KG1 (cell line): Measurements from ENCODE around the gene STUB1.

ENCODE experiments used
- DNase-seq: peaks from one replicate; lab custom pipeline; 2025; lab: John Stamatoyannopoulos, UW

The STUB1 gene

DNA sequence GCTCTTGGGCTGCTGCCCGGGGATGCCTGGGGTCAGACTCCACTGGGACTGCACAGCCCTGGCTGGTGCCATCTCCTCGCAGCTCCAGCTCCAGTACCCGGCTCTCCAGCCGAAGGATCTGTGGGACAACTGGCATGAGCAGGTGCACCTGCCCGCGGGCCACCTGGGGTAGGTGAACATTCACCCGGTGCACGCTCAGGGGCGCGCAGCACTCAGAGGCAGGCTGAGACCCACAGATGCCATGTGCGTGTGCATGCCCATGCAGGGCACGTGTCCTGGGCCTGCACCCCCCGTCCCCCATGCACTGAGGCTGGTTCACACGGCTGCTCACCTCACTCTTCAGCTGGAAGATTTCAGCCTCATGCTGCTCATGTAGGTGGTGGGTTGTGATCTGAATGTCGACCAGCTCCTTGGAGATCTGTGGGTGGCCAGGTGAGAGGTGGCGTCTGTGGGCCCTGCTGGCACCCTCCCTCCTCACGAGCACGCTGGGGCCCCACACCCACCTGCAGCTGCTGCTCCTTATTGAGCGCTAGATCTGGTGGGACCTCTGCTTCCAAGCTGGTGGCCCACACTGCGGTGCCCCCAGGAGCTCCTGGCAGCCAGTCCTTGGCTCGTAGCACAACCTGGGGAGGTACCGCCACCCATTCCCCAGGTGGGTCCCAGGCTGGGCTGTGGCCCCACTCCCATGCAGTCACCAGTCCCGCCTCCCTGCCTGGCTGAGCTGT lies 45.4 kb downstream of the STUB1 start:
- no peak for DNase-seq

GRCh38 chr16:726188-726437 lies 45.9 kb downstream of the STUB1 start:
- DNase-seq = no peak

DNA sequence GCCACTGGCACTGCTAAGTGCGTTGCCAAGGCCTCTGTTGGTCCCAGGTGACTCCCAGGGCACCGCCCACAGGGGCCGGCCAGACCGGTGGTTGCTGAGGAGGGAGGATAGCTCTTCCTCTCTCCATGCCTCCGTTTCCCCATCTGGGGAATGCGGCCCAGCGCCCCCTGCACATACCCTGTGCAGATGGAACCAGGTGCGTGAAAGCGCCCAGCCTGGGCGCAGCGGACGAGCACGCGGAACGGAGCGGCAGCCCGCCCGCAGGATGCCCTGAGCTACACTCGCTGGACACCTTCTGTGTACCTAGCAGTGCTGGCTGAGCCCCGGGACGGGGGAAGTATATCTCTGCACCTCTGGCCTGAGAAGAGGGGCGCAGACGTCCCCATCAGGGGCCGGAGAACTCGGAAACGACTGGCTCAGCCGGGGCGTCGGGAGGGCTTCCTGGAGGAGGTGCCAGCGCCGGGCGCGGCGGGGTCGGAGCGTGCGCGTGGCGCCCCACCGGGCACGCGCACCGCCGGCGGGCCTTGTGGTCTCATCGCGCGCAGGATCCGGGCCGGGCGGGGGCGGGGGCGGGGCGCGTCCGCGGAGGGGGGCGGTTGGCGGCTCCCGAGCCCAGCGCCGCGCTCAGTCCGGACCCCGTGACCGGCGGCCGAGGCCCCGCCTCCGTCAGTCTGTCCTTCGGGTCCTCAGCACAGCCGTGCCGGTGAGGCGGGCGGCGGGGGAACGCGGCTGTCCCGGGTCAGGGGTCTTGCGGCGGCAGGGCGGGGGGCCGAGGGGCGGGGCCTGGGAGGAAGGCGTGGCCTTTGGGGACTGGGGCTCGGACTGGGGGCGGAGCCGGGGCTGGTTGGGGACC lies 46.5 kb downstream of the STUB1 start, which contains the start of the genes CCDC78 and HAGHL:
Gene CCDC78, minus strand, starts transcription at position 6 of the 853 bp plus-strand sequence. CDS start 76 bp downstream, outside the sequence.
Gene HAGHL, plus strand, starts transcription at position 669 of the 853 bp plus-strand sequence. CDS start 404 bp downstream, outside the sequence.
- no peak for DNase-seq

DNA sequence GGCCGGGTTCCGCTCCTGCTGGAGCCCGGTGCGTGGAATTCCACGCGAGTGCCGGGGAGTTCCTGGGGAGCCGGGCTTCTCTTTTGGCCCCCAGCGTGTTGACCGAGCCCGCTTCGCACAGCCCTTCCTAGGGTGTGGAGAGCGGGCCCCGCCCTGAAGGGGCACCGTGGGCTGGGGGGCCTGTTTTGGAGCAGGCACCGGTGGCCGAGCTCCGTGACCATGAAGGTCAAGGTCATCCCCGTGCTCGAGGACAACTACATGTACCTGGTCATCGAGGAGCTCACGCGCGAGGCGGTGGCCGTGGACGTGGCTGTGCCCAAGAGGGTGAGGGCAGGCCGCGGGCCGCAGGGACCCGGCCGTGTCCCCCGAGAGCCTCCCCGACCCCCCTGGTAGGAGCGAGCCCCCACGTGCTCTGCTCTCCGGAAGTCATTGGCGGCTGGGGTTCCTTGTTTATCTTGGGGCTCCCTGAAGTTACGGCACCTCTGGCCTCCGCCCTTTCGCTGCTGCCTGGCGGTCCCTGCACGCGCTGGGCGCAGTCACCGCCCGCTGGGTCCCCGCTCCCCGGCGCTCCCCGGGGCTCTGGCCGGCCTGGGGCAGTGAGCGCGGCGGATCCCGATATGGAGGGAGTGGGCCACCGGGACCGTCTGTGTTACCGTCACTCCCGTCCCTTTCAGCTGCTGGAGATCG lies 47.2 kb downstream of the STUB1 start:
- no peak for DNase-seq

DNA sequence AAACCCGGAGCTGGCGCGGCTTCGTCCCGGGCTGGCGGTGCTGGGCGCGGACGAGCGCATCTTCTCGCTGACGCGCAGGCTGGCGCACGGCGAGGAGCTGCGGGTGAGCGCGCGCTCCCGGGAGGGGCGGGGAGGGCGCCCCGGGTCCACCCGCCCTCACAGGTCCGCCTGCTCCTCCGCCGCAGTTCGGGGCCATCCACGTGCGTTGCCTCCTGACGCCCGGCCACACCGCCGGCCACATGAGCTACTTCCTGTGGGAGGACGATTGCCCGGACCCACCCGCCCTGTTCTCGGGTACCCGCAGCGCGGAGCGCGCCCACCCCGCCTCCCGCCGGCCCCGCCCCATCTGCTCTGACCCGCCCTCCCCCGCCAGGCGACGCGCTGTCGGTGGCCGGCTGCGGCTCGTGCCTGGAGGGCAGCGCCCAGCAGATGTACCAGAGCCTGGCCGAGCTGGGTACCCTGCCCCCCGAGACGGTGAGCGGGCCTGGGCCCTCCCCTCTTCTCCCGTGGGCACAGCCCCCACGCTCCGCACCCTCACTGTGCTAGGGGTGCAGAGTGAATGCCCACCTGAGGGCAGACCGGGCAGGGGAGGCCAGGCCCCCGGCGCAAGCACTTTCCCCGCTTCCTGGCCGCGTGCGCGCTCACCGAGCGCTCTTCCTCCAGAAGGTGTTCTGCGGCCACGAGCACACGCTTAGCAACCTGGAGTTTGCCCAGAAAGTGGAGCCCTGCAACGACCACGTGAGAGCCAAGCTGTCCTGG lies 48.1 kb downstream of the STUB1 start:
- DNase-seq = no peak

DNA sequence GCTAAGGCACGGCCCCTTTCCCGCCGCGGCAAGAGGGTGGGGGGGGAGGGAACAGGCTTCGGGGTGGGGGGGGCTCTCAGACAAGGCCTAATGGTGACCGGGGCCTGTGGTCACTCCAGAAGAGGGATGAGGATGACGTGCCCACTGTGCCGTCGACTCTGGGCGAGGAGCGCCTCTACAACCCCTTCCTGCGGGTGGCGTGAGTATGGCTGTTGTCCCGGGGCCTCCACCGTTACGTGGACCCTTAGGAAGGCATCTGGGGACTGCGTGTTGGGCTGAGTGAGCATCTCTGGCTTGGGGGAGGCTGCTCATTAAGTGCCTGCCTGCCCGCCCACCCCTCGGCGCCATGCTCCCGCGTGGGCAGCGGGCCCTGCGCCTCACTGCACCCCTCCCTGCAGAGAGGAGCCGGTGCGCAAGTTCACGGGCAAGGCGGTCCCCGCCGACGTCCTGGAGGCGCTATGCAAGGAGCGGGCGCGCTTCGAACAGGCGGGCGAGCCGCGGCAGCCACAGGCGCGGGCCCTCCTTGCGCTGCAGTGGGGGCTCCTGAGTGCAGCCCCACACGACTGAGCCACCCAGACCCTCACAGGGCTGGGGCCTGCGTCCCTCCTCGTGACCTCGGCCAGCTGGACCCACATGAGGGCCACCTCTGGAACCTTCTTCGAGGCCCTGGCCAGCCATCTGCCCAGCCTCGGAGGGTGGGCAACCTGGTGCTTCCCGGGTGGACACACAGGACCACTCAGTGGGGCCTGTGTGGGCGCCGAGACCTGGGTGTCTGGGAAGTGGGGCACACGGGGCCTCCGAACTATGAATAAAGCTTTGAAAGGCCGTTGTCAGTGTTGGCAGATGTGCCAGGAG lies 48.9 kb downstream of the STUB1 start:
- DNase-seq = no peak

DNA sequence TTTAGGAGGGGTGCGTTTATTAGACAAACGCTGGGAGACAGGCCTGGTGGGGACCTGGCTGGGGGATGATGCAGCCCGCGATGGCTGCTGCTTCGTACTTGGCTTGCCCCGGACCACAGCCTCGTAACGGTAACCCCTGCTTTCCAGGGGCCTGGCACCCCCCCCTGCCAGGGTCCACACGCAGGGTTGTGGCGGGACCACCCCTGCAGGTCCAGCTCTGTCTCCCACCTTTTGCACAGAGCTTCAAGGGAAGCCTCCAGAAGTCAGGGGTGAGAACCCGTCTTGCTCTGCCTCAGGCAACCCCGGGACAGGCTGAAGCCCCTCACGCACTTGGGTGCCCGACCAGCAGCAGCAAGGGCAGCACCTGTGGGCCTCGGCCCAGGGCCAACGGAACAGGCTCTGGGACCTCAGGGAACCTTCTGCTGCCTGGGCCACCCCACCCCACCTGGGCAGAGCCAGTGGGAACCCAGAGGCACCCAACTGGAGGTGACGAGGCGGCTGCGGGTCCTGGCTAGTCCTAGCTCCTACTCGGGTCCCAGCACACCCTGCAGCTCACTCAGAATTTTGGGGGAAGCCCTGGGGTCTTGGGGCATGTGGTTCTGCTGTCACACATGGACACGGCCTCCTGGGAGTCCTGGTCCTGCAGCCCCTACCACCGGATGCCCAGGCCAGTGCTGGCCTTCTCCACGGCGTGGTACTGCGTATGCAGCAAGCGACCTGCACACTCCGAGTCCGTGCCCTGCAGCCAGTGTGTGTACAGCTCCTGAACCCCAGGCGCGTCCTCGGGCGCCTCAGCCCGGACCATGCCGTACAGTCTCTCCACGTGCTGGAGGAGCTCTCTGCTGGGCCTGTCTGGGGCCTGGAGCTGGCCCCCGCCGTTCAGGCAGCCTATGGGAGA lies 49.8 kb downstream of the STUB1 start:
- no peak for DNase-seq

GRCh38 chr16:730666-731509 lies 50.7 kb downstream of the STUB1 start:
- no peak for DNase-seq

DNA sequence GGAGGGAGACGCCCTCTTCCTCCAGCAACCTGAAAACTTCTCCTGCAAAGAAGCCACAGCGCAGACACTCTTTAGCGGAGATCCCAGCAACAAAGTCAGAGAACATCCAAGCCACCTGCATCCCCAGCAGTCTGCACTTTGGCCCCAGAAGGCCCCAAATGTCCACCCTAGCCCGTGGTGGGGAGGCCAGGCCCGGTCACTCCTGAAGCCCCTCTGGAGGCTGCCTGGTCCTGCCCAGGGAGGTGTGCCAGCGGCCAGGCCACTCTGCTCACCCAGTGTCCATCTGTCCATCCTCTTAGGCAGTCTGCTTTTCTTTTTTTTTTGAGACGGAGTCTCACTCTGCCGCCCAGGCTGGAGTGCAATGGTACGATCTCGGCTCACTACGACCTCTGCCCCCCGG lies 52.1 kb downstream of the STUB1 start:
- DNase-seq = no peak
